Small intestine (tissue), 4 donors: ENCODE results near the gene ARFGAP1. TPM values are rescaled to one million over a fixed set of nuclear protein-coding genes. Genes with fewer than 3 reads are reported as not detected.

Experiments used
- polyA plus RNA-seq, 4 donors: library from polyadenylated mRNA; stranded (reverse) in 3 of 4; unstranded in 1 of 4; fragments of 200-250 nt in 3 of 4; fragments of 120-200 nt in 1 of 4; gene quantifications; one replicate each; pipeline versions ENCODE4 v1.2.1 to v1.2.3, GENCODE V29; 2013
- donor health status: healthy with polysubstance abuse.
- donor health status: Bipolar disorder and iron deficiency.
- donor health status: healthy.

ARFGAP1 gene
- polyA plus RNA-seq, 4 donors: 70.9 to 117 (median 80.3) TPM

Other genes with a start within 250 kb of the ARFGAP1 start
- gene YTHDF1, start 56.7 kb upstream of the ARFGAP1 start, polyA plus RNA-seq: 10 to 100 TPM; 20.3 to 37.9 (median 22.9) TPM
- 1 to 10 TPM in 1 of 4 donors, under 1 TPM in 1, not detected in 2; 0.13 to 5.4 TPM for gene BIRC7, start 36.9 kb upstream of the ARFGAP1 start, polyA plus RNA-seq
- gene NKAIN4, start 18.4 kb upstream of the ARFGAP1 start, polyA plus RNA-seq: 1 to 10 TPM in 1 of 4 donors, under 1 TPM in 1, not detected in 2; 0.51 to 5.9 TPM
- 1 to 10 TPM in 1 of 4 donors, under 1 TPM in 1, not detected in 2; 0.09 to 1.7 TPM for gene COL20A1, start 20.4 kb downstream of the ARFGAP1 start, polyA plus RNA-seq
- under 1 TPM in 2 of 4 donors, not detected in 2; 0.01 to 0.87 TPM for gene CHRNA4, start 88.5 kb downstream of the ARFGAP1 start, polyA plus RNA-seq
- 1 to 10 TPM in 1 of 4 donors, under 1 TPM in 2, not detected in 1; 0.27 to 1.4 (median 0.65) TPM for gene KCNQ2, start 199.8 kb downstream of the ARFGAP1 start, polyA plus RNA-seq
- gene EEF1A2, start 226.3 kb downstream of the ARFGAP1 start, polyA plus RNA-seq: 10 to 100 TPM in 2 of 4 donors, 1 to 10 TPM in 2; 3.1 to 18.6 (median 9.7) TPM
- 100 to 1,000 TPM; 273 to 356 (median 295) TPM for gene PPDPF, start 248.0 kb downstream of the ARFGAP1 start, polyA plus RNA-seq